GM13976 (cell line): ENCODE data around the gene SRRM2.
A peak's percentile ranks its signal among the peaks of the same experiment; 100 is the strongest.

Source experiments
- DNase-seq: peaks from one replicate; pipeline ENCODE4 v3.0.0; 2012; ENCODE audit warnings: low spot score
- in situ Hi-C: fragments of 300-500 bp; cut with MboI; formaldehyde crosslinking; loops from one replicate; pipeline ENCODE4 v1.12.0; 2022; ENCODE audit warnings: low sequenced_read_pairs, mixed read lengths, inconsistent platforms; ENCODE audit not compliant: unreplicated experiment
- TF ChIP-seq, protein P1 (sequence below): IDR thresholded peaks from 2 replicates; pipeline ENCODE4 v1.5.1; 2012; ENCODE audit warnings: borderline replicate concordance, mild to moderate bottlenecking; ENCODE audit not compliant: insufficient read depth; ENCODE audit errors: extremely low read depth, missing control alignments, control extremely low read depth

SRRM2 gene

DNA sequence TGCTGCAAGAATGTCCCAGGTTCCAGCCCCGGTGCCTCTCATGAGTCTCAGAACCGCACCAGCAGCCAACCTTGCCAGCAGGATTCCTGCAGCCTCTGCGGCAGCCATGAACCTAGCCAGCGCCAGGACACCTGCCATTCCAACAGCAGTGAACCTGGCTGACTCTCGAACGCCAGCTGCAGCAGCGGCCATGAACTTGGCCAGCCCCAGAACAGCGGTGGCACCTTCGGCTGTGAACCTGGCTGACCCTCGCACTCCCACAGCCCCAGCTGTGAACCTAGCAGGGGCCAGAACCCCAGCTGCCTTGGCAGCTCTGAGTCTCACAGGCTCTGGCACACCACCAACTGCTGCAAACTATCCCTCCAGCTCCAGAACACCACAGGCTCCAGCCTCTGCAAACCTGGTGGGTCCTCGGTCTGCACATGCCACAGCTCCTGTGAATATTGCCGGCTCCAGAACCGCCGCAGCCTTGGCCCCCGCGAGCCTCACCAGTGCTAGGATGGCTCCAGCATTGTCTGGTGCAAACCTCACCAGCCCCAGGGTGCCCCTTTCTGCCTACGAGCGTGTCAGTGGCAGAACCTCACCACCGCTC lies 14.8 kb downstream of the SRRM2 start:
- DNase-seq = no peak
- in situ Hi-C loops = no loop called here

DNA sequence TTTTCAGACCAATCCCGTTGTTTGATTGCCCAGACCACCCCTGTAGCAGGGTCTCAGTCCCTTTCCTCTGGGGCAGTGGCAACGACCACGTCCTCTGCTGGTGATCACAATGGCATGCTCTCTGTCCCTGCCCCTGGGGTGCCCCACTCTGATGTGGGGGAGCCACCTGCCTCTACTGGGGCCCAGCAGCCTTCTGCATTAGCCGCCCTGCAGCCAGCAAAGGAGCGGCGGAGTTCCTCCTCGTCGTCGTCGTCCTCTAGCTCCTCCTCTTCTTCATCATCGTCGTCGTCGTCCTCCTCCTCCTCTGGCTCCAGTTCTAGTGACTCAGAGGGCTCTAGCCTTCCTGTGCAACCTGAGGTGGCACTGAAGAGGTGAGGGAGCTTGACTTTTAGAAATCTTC lies 15.5 kb downstream of the SRRM2 start:
- in situ Hi-C loops = no loop called here
- TF ChIP-seq, protein P1, sequence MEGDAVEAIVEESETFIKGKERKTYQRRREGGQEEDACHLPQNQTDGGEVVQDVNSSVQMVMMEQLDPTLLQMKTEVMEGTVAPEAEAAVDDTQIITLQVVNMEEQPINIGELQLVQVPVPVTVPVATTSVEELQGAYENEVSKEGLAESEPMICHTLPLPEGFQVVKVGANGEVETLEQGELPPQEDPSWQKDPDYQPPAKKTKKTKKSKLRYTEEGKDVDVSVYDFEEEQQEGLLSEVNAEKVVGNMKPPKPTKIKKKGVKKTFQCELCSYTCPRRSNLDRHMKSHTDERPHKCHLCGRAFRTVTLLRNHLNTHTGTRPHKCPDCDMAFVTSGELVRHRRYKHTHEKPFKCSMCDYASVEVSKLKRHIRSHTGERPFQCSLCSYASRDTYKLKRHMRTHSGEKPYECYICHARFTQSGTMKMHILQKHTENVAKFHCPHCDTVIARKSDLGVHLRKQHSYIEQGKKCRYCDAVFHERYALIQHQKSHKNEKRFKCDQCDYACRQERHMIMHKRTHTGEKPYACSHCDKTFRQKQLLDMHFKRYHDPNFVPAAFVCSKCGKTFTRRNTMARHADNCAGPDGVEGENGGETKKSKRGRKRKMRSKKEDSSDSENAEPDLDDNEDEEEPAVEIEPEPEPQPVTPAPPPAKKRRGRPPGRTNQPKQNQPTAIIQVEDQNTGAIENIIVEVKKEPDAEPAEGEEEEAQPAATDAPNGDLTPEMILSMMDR = no peak
- DNase-seq = no peak

More for the DNA sequence above, 14.8 kb downstream of the SRRM2 start:
- TF ChIP-seq, protein P1 = no peak

DNA sequence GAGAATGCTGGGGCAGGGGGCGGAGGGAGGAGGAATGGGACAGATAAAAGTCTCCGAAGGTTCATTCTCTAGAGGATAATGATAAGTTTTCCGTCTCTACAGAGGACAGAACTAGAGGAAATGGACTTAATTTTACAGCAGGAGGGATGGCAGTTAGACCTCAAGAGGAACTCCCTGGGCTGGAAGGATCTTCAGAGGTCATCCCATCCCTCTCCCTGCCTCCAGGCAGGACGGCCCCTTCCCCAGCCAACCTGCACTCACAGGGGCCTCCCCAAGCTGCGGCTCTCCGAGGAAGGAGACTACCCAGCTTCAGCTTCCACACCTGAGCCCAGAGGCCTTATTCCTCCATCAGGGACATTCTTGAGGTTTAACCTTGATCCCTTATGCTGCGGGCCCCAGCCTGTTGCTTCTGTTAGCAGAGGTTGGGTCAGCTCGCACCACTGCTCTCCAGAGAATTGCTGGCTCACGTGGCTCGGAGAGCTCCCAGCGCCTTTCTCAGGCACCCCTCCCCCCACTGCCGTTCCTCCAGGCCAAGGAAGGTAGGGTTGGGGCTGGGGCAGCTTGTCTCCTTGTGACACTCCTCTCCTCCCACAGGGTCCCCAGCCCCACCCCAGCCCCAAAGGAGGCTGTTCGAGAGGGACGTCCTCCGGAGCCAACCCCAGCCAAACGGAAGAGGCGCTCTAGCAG lies 16.1 kb downstream of the SRRM2 start:
- TF ChIP-seq, protein P1 = no peak
- DNase-seq = no peak
- in situ Hi-C loops = no loop called here

DNA sequence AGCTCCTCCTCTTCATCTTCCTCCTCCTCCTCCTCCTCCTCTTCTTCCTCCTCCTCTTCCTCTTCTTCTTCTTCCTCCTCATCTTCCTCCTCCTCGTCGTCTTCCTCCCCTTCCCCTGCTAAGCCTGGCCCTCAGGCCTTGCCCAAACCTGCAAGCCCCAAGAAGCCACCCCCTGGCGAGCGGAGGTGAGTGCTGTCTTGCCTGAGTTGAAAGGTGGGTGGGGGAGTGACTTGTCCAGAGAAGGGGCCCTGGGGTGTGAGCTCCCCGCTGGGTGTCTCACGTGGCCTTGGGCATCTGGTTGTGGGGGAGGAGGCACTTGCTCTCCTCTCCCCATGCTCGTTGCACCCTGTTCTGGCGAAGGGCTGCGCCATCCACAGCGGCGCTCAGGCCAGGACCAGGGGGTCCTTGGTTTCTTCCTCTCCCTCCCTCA lies 16.7 kb downstream of the SRRM2 start:
- in situ Hi-C loops = no loop called here
- DNase-seq = no peak
- TF ChIP-seq, protein P1 = no peak

DNA sequence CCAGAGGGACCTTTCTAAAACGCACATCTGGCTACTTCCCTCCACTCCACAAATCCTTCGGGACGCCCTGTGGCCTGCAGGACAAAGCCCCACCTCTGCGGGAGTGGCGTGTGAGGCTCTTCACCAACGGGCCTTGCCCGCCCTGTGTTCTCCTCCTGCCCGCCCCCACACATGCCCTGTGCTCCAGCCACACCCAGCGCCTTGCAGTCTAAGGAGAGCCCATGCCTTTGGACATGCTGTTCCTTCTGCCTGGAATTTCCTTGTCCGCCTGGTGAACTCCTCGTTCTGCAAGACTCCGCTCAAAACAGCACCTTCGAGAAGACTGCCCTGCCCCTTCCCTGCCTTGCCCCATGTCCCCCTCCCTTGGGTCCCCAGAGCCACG lies 17.2 kb downstream of the SRRM2 start:
- no peak for DNase-seq
- TF ChIP-seq, protein P1 = no peak
- in situ Hi-C loops = no loop called here

DNA sequence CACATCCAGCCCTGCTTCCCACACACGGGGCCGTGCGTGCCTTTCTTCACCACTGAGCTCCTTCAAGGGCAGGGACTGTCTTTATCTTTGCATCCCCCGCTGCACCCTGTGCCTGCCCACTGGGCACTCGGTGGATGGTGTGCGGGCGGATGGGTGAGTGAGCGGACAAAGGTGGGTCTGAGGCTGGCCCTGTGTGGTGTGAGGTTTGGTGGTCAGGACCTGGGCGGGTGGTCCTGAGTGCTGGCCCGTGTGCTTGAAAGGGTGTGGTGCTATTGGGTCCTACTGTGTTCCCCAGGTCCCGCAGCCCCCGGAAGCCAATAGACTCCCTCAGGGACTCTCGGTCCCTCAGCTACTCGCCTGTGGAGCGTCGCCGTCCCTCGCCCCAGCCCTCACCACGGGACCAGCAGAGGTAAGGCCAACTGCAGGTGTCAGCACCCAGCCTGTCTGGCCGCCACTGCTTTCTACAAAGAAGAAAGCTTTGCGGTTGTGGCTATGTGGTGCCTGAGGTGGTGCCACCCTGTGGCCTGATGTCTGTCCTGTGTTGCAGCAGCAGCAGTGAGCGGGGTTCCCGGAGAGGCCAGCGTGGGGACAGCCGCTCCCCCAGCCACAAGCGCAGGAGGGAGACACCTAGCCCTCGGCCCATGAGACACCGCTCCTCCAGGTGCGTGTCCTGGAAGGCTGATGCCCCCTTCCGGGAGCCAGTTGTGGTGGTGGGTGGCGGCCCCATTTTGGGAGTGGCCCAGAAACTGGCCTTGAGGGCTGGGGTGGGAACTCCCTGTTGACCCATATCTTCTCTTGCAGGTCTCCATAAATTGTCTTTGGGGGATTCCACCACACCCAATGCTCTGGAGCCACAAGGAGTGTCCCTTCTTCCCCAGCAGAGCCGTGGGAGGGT lies 17.9 kb downstream of the SRRM2 start:
- in situ Hi-C loops = no loop called here
- TF ChIP-seq, protein P1 = peak; percentile 15
- DNase-seq = no peak
